Measurements from ENCODE around the gene MYO15B. TPM values are rescaled to one million over a fixed set of nuclear protein-coding genes. Genes with fewer than 3 reads are reported as not detected.
A peak's percentile ranks its signal among the peaks of the same experiment; 100 is the strongest.

MYO15B gene
- total RNA-seq, 1 donor from 2014 or later = 43.8 TPM

DNA sequence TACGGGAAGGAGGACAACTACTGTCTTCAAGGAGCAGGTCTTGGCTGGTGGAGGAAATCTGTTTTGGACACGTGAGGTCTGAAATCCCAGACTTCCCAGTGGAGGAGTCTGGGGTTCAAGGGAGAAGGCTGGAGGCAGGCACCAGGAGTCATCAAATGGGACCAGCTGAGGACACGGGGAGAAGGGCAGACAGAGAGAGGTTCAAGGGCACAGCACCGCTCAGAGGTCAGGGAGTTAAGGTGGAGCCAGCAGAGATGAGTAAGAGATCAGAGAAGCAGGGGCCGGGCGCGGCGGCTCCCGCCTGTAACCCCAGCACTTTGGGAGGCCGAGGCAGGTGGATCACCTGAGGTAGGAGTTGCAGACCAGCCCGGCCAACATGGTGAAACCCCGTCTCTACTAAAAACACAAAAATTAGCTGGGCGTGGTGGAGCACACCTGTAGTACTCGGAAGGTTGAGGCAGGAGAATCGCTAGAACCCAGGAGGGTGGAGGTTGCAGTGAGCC lies 35.2 kb downstream of the MYO15B start:
- H3K9ac ChIP-seq (ENCODE audit: low read depth in 1 of 3, low read length in 3 of 3) = no peak overlapping the region
- H3K36me3 ChIP-seq (ENCODE audit: control insufficient read depth in 3 of 3, insufficient read depth in 3 of 3, low read length in 3 of 3) = peaks cover 12 to 38% (median 17%) of the 10 kb centered on the region in 3 donors
- H3K9me3 ChIP-seq (ENCODE audit: control insufficient read depth in 3 of 3, low read length in 3 of 3) = no peaks in the 10 kb centered on the region
- no peak overlapping the region for H3K27ac ChIP-seq (ENCODE audit: low read depth, low read length)
- no peak overlapping the region for H3K4me3 ChIP-seq (ENCODE audit: low read length in 3 of 3)
- peaks cover 0 to 12% (median 8%) of the 10 kb centered on the region in 3 donors for H3K27me3 ChIP-seq (ENCODE audit: control insufficient read depth in 3 of 3, insufficient read depth in 3 of 3, low read length in 3 of 3)
- peaks cover 0 to 8% (median 6%) of the 10 kb centered on the region in 3 donors for H3K4me1 ChIP-seq (ENCODE audit: control insufficient read depth in 3 of 3, insufficient read depth in 3 of 3, low read length in 3 of 3)

- no peak overlapping the region for H3K27ac ChIP-seq (ENCODE audit: low read depth, low read length)
- H3K27me3 ChIP-seq (ENCODE audit: control insufficient read depth in 3 of 3, insufficient read depth in 3 of 3, low read length in 3 of 3) = peaks cover 0 to 10% (median 4%) of the 10 kb centered on the region in 3 donors
- no peak overlapping the region for H3K4me3 ChIP-seq (ENCODE audit: low read length in 3 of 3)
- no peaks in the 10 kb centered on the region for H3K9me3 ChIP-seq (ENCODE audit: control insufficient read depth in 3 of 3, low read length in 3 of 3)
- H3K36me3 ChIP-seq (ENCODE audit: control insufficient read depth in 3 of 3, insufficient read depth in 3 of 3, low read length in 3 of 3) = peaks cover 13 to 34% (median 16%) of the 10 kb centered on the region in 3 donors
- H3K9ac ChIP-seq (ENCODE audit: low read depth in 1 of 3, low read length in 3 of 3) = peak overlapping the region in 1 of 3 donors; percentile 33
- peaks cover 0 to 8% (median 6%) of the 10 kb centered on the region in 3 donors for H3K4me1 ChIP-seq (ENCODE audit: control insufficient read depth in 3 of 3, insufficient read depth in 3 of 3, low read length in 3 of 3)
These were observed 35.8 kb downstream of the MYO15B start for GRCh38 chr17:75623386-75623785.

- no peaks in the 10 kb centered on the region for H3K9me3 ChIP-seq (ENCODE audit: control insufficient read depth in 3 of 3, low read length in 3 of 3)
- no peak overlapping the region for H3K4me3 ChIP-seq (ENCODE audit: low read length in 3 of 3)
- H3K36me3 ChIP-seq (ENCODE audit: control insufficient read depth in 3 of 3, insufficient read depth in 3 of 3, low read length in 3 of 3) = peaks cover 15 to 27% (median 16%) of the 10 kb centered on the region in 3 donors
- peaks cover 0 to 10% (median 4%) of the 10 kb centered on the region in 3 donors for H3K27me3 ChIP-seq (ENCODE audit: control insufficient read depth in 3 of 3, insufficient read depth in 3 of 3, low read length in 3 of 3)
- H3K9ac ChIP-seq (ENCODE audit: low read depth in 1 of 3, low read length in 3 of 3) = peak overlapping the region in 1 of 3 donors; percentile 16
- peaks cover 0 to 8% (median 6%) of the 10 kb centered on the region in 3 donors for H3K4me1 ChIP-seq (ENCODE audit: control insufficient read depth in 3 of 3, insufficient read depth in 3 of 3, low read length in 3 of 3)
- H3K27ac ChIP-seq (ENCODE audit: low read depth, low read length) = no peak overlapping the region
These were observed 36.4 kb downstream of the MYO15B start for GRCh38 chr17:75624021-75624420.

DNA sequence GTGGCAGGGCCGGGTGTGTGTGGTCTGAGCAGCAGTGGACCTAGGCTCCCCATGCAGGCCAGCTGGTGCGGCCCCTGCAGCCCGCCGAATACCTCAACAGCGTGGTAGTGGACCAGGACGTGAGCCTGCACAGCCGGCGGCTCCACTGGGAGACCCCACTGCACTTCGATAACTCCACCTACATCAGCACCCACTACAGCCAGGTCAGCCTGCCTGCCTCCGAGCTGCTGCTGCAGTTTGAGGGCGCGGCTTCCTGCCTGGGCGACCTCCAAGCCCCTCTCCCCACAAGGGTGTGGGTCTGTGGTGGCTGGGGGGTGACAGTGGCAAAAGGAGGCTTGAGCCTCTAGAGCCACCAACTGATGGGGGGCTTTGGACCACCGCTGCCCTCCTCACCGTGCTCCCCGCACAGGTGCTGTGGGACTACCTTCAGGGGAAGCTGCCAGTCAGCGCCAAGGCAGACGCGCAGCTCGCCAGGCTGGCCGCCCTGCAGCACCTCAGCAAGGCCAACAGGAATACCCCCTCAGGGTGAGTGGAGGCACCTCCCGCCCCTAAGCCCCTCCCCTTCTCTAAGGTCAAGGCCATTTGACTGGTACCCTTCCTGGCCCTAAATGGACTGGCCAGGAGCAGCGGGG lies 37.2 kb downstream of the MYO15B start:
- peaks cover 12 to 26% (median 16%) of the 10 kb centered on the region in 3 donors for H3K36me3 ChIP-seq (ENCODE audit: control insufficient read depth in 3 of 3, insufficient read depth in 3 of 3, low read length in 3 of 3)
- H3K4me1 ChIP-seq (ENCODE audit: control insufficient read depth in 3 of 3, insufficient read depth in 3 of 3, low read length in 3 of 3) = peaks cover 0 to 8% (median 6%) of the 10 kb centered on the region in 3 donors
- no peak overlapping the region for H3K9ac ChIP-seq (ENCODE audit: low read depth in 1 of 3, low read length in 3 of 3)
- no peak overlapping the region for H3K4me3 ChIP-seq (ENCODE audit: low read length in 3 of 3)
- H3K27ac ChIP-seq (ENCODE audit: low read depth, low read length) = no peak overlapping the region
- H3K9me3 ChIP-seq (ENCODE audit: control insufficient read depth in 3 of 3, low read length in 3 of 3) = no peaks in the 10 kb centered on the region
- H3K27me3 ChIP-seq (ENCODE audit: control insufficient read depth in 3 of 3, insufficient read depth in 3 of 3, low read length in 3 of 3) = peaks cover 0 to 4% (median 4%) of the 10 kb centered on the region in 3 donors

DNA sequence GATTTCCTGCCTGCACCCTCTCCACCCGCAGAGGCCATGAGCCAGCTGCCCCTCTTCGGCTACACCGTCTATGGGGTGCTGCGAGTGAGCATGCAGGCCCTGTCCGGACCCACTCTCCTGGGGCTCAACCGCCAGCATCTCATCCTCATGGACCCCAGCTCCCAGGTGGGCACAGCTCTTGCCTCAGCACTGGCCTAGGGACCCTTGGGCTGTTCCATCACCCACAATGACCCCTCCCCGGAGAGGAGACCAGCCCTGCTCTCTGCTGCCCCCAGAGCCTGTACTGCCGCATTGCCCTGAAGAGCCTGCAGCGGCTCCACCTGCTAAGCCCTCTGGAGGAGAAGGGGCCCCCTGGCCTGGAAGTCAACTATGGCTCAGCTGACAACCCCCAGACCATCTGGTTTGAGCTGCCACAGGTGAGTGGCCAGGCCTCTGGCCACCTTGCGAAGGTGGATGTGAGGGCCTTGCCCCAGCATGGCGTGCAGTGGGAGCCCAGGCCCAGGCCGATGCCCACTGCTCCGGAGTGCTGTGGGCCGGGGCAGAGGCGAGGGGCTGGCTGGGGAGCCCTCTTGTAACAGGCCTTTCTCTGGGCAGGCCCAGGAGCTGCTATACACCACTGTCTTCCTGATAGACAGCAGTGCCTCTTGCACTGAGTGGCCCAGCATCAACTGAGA lies 38.4 kb downstream of the MYO15B start:
- H3K36me3 ChIP-seq (ENCODE audit: control insufficient read depth in 3 of 3, insufficient read depth in 3 of 3, low read length in 3 of 3) = peaks cover 17 to 26% (median 18%) of the 10 kb centered on the region in 3 donors
- peaks cover 0 to 8% (median 6%) of the 10 kb centered on the region in 3 donors for H3K4me1 ChIP-seq (ENCODE audit: control insufficient read depth in 3 of 3, insufficient read depth in 3 of 3, low read length in 3 of 3)
- H3K4me3 ChIP-seq (ENCODE audit: low read length in 3 of 3) = no peak overlapping the region
- H3K9me3 ChIP-seq (ENCODE audit: control insufficient read depth in 3 of 3, low read length in 3 of 3) = no peaks in the 10 kb centered on the region
- H3K27ac ChIP-seq (ENCODE audit: low read depth, low read length) = no peak overlapping the region
- H3K27me3 ChIP-seq (ENCODE audit: control insufficient read depth in 3 of 3, insufficient read depth in 3 of 3, low read length in 3 of 3) = no peaks in the 10 kb centered on the region
- no peak overlapping the region for H3K9ac ChIP-seq (ENCODE audit: low read depth in 1 of 3, low read length in 3 of 3)

- H3K36me3 ChIP-seq (ENCODE audit: control insufficient read depth in 3 of 3, insufficient read depth in 3 of 3, low read length in 3 of 3) = peaks cover 16 to 23% (median 17%) of the 10 kb centered on the region in 3 donors
- H3K27ac ChIP-seq (ENCODE audit: low read depth, low read length) = no peak overlapping the region
- H3K4me1 ChIP-seq (ENCODE audit: control insufficient read depth in 3 of 3, insufficient read depth in 3 of 3, low read length in 3 of 3) = peaks cover 0 to 8% (median 6%) of the 10 kb centered on the region in 3 donors
- no peaks in the 10 kb centered on the region for H3K9me3 ChIP-seq (ENCODE audit: control insufficient read depth in 3 of 3, low read length in 3 of 3)
- no peaks in the 10 kb centered on the region for H3K27me3 ChIP-seq (ENCODE audit: control insufficient read depth in 3 of 3, insufficient read depth in 3 of 3, low read length in 3 of 3)
- no peak overlapping the region for H3K4me3 ChIP-seq (ENCODE audit: low read length in 3 of 3)
- H3K9ac ChIP-seq (ENCODE audit: low read depth in 1 of 3, low read length in 3 of 3) = no peak overlapping the region
These were observed 39.0 kb downstream of the MYO15B start for GRCh38 chr17:75626496-75627038.

- no peak overlapping the region for H3K4me3 ChIP-seq (ENCODE audit: low read length in 3 of 3)
- H3K36me3 ChIP-seq (ENCODE audit: control insufficient read depth in 3 of 3, insufficient read depth in 3 of 3, low read length in 3 of 3) = peaks cover 16 to 23% (median 17%) of the 10 kb centered on the region in 3 donors
- H3K9me3 ChIP-seq (ENCODE audit: control insufficient read depth in 3 of 3, low read length in 3 of 3) = no peaks in the 10 kb centered on the region
- no peak overlapping the region for H3K9ac ChIP-seq (ENCODE audit: low read depth in 1 of 3, low read length in 3 of 3)
- no peak overlapping the region for H3K27ac ChIP-seq (ENCODE audit: low read depth, low read length)
- peaks cover 0 to 8% (median 6%) of the 10 kb centered on the region in 3 donors for H3K4me1 ChIP-seq (ENCODE audit: control insufficient read depth in 3 of 3, insufficient read depth in 3 of 3, low read length in 3 of 3)
- no peaks in the 10 kb centered on the region for H3K27me3 ChIP-seq (ENCODE audit: control insufficient read depth in 3 of 3, insufficient read depth in 3 of 3, low read length in 3 of 3)
These were observed 39.5 kb downstream of the MYO15B start for GRCh38 chr17:75627094-75627493.

GRCh38 chr17:75628425-75628824 lies 40.8 kb downstream of the MYO15B start:
- Histone ChIP-seq H3K27ac (ENCODE audit: low read depth, low read length) (no peak overlapping the region), H3K4me3 (ENCODE audit: low read length in 3 of 3) (no peak overlapping the region), H3K27me3 (ENCODE audit: control insufficient read depth in 3 of 3, insufficient read depth in 3 of 3, low read length in 3 of 3) (no peaks in the 10 kb centered on the region), H3K9me3 (ENCODE audit: control insufficient read depth in 3 of 3, low read length in 3 of 3) (no peaks in the 10 kb centered on the region), H3K36me3 (ENCODE audit: control insufficient read depth in 3 of 3, insufficient read depth in 3 of 3, low read length in 3 of 3) (peaks cover 16 to 23% (median 17%) of the 10 kb centered on the region in 3 donors), H3K9ac (ENCODE audit: low read depth in 1 of 3, low read length in 3 of 3) (no peak overlapping the region), H3K4me1 (ENCODE audit: control insufficient read depth in 3 of 3, insufficient read depth in 3 of 3, low read length in 3 of 3) (peaks cover 11 to 18% (median 17%) of the 10 kb centered on the region in 3 donors)

GRCh38 chr17:75629157-75629556 lies 41.6 kb downstream of the MYO15B start:
- no peaks in the 10 kb centered on the region for H3K27me3 ChIP-seq (ENCODE audit: control insufficient read depth in 3 of 3, insufficient read depth in 3 of 3, low read length in 3 of 3)
- no peak overlapping the region for H3K27ac ChIP-seq (ENCODE audit: low read depth, low read length)
- H3K36me3 ChIP-seq (ENCODE audit: control insufficient read depth in 3 of 3, insufficient read depth in 3 of 3, low read length in 3 of 3) = peaks cover 16 to 23% (median 17%) of the 10 kb centered on the region in 3 donors
- H3K9me3 ChIP-seq (ENCODE audit: control insufficient read depth in 3 of 3, low read length in 3 of 3) = no peaks in the 10 kb centered on the region
- H3K4me3 ChIP-seq (ENCODE audit: low read length in 3 of 3) = no peak overlapping the region
- H3K4me1 ChIP-seq (ENCODE audit: control insufficient read depth in 3 of 3, insufficient read depth in 3 of 3, low read length in 3 of 3) = peaks cover 18 to 19% (median 19%) of the 10 kb centered on the region in 3 donors
- H3K9ac ChIP-seq (ENCODE audit: low read depth in 1 of 3, low read length in 3 of 3) = no peak overlapping the region
